Mesenchymal stem cell (in vitro differentiated cells and primary cell): ENCODE measurements around the gene PDGFRB.
A peak's percentile ranks its signal among the peaks of the same experiment; 100 is the strongest.

Source experiments
- DNase-seq: peaks from one replicate; pipeline ENCODE4 v3.0.0-alpha.2; 2013
- H2AFZ ChIP-seq: one replicate; pipeline ENCODE4 v1.6.1; 2013; ENCODE audit warnings: low read depth, mild to moderate bottlenecking, control low read depth, inconsistent platforms, low read length, moderate library complexity
- H2AK5ac ChIP-seq: 2 replicates; pipeline ENCODE4 v1.6.1; 2013; ENCODE audit warnings: low read length, moderate library complexity, mild to moderate bottlenecking, inconsistent platforms; ENCODE audit not compliant: severe bottlenecking
- H2BK120ac ChIP-seq: one replicate; pipeline ENCODE4 v1.6.1; 2013; ENCODE audit warnings: low read depth, mild to moderate bottlenecking, inconsistent platforms, low read length, moderate library complexity
- H2BK12ac ChIP-seq, 2 experiments: one replicate each; pipeline ENCODE4 v1.6.1; 2013; ENCODE audit warnings: inconsistent platforms in 2 of 2, low read length in 2 of 2, mild to moderate bottlenecking in 2 of 2, moderate library complexity in 2 of 2, control low read depth in 1 of 2
- H2BK15ac ChIP-seq: one replicate; pipeline ENCODE4 v1.6.1; 2013; ENCODE audit warnings: mild to moderate bottlenecking, low read depth, inconsistent platforms; ENCODE audit not compliant: poor library complexity, severe bottlenecking
- H2BK5ac ChIP-seq: 2 replicates; pipeline ENCODE4 v1.6.1; 2013; ENCODE audit warnings: low read depth, mild to moderate bottlenecking, low read length, control low read depth, inconsistent platforms; ENCODE audit not compliant: poor library complexity, severe bottlenecking
- H3K14ac ChIP-seq, 2 experiments: one replicate each; pipeline ENCODE4 v1.6.1; 2013; ENCODE audit warnings: inconsistent platforms in 2 of 2, low read length in 2 of 2, control low read depth in 1 of 2, mild to moderate bottlenecking in 1 of 2, moderate library complexity in 1 of 2
- H3K18ac ChIP-seq, 2 experiments: one replicate each; pipeline ENCODE4 v1.6.1; 2013; ENCODE audit warnings: inconsistent platforms in 2 of 2, low read length in 2 of 2, control low read depth in 1 of 2, low read depth in 1 of 2, mild to moderate bottlenecking in 1 of 2
- H3K23ac ChIP-seq, 2 experiments: one replicate each; pipeline ENCODE4 v1.6.1; 2013; ENCODE audit warnings: inconsistent platforms in 2 of 2, low read length in 2 of 2, mild to moderate bottlenecking in 2 of 2, moderate library complexity in 2 of 2, control low read depth in 1 of 2
- H3K27ac ChIP-seq: 2 replicates; pipeline ENCODE4 v1.5.1; 2013; ENCODE audit warnings: mild to moderate bottlenecking, moderate library complexity, low read length, control low read depth, inconsistent platforms; ENCODE audit not compliant: poor library complexity, severe bottlenecking
- H3K27me3 ChIP-seq, 2 experiments: 2 replicates each; pipeline versions ENCODE4 v1.6.1 to v1.7.0; 2013; ENCODE audit warnings: low read length in 2 of 2, mild to moderate bottlenecking in 2 of 2, moderate library complexity in 2 of 2, control low read depth in 1 of 2, inconsistent platforms in 1 of 2; ENCODE audit not compliant: control insufficient read depth in 1 of 2, insufficient read depth in 1 of 2
- H3K36me3 ChIP-seq, 2 experiments: 2 replicates each; pipeline versions ENCODE4 v1.6.1 to v1.7.0; 2013; ENCODE audit warnings: low read length in 2 of 2, control low read depth in 1 of 2, inconsistent platforms in 1 of 2, low read depth in 1 of 2, mild to moderate bottlenecking in 1 of 2; ENCODE audit not compliant: insufficient read depth in 2 of 2, control insufficient read depth in 1 of 2
- H3K4ac ChIP-seq, 2 experiments: one replicate each; pipeline ENCODE4 v1.6.1; 2013; ENCODE audit warnings: inconsistent platforms in 2 of 2, low read length in 2 of 2, mild to moderate bottlenecking in 2 of 2, moderate library complexity in 2 of 2, control low read depth in 1 of 2, low read depth in 1 of 2
- H3K4me1 ChIP-seq: 2 replicates; pipeline ENCODE4 v1.6.1; 2013; ENCODE audit warnings: low read depth, low read length, control low read depth; ENCODE audit not compliant: control insufficient read depth, insufficient read depth
- H3K4me2 ChIP-seq: 2 replicates; pipeline ENCODE4 v1.6.1; 2013; ENCODE audit warnings: low read length, mild to moderate bottlenecking, inconsistent platforms; ENCODE audit not compliant: poor library complexity, severe bottlenecking
- H3K4me3 ChIP-seq, 2 experiments: 2 replicates each; pipeline versions ENCODE4 v1.5.1 to v1.7.0; 2013; ENCODE audit warnings: low read length in 2 of 2, mild to moderate bottlenecking in 2 of 2, control low read depth in 1 of 2, low read depth in 1 of 2; ENCODE audit not compliant: insufficient read depth in 1 of 2
- H3K79me1 ChIP-seq: replicated peaks from 2 replicates; pipeline ENCODE4 v1.6.1; 2013; ENCODE audit warnings: mild to moderate bottlenecking, control low read depth, low read length, inconsistent platforms; ENCODE audit not compliant: poor library complexity, severe bottlenecking
- H3K9ac ChIP-seq: 2 replicates; pipeline ENCODE4 v1.7.0; 2013; ENCODE audit warnings: mild to moderate bottlenecking, low read length, moderate library complexity
- H3K9me3 ChIP-seq: 2 replicates; pipeline ENCODE4 v1.7.0; 2013; ENCODE audit warnings: mild to moderate bottlenecking, low read length; ENCODE audit not compliant: control insufficient read depth
- H4K8ac ChIP-seq: one replicate; pipeline ENCODE4 v1.6.1; 2013; ENCODE audit warnings: inconsistent platforms, mild to moderate bottlenecking, low read length, moderate library complexity
- H4K91ac ChIP-seq: one replicate; pipeline ENCODE4 v1.6.1; 2013; ENCODE audit warnings: mild to moderate bottlenecking, low read length, inconsistent platforms
- WGBS: methylation state at CpG from one replicate; pipeline ENCODE4 v1.1.7; 2013; ENCODE audit warnings: mixed read lengths; 5-methylcytosine and 5-hydroxymethylcytosine counted together

PDGFRB gene

DNA sequence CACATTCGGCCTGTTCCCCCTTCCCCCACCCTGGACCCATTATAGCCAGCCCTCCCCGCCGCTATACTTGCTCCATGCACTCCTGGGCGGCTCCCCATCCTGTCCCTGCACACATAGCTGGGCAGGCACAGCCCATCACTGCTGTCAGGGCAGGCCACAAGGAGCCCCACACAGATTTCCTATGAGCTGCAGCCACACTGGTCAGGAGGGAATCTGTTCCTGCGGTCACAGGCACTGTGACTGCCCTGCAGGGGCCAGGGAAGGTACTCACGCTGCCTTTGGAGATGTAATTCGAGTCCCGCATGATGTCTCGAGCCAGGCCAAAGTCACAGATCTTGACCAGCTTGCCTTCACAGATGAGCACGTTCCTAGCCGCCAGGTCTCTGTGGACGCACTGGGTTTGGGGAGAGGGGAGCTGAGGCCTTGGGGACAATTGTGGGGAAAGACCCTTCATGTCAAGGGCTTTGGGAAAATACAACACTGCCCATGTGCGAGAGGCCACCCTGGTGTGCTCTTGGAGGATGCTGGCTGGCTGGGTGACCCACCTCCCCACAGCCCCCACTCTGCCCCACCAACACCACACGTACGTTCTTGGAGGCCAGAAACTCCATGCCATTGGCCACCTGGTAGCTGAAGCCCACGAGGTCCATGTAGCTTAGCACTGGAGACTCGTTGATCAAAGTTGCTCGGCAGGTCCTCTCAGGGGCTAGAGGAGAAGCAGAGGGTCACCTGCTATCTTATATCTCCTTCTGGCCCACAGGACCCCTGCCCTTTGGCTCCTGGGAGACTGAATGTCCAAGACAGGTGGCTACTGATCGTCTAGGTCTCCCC, 34.8 kb downstream of the PDGFRB start:
- Histone ChIP-seq H3K79me1 (peaks cover 5% of the 10 kb centered on the region), H3K27ac (no peak overlapping the region), H3K4me1 (peaks cover 4% of the 10 kb centered on the region), H2AFZ (no peak overlapping the region), H2BK12ac (no peak overlapping the region), H2BK120ac (no peak overlapping the region), H2BK5ac (no peak overlapping the region), H3K23ac (no peak overlapping the region), H2AK5ac (no peak overlapping the region), H3K14ac (no peak overlapping the region), H3K9ac (no peak overlapping the region), H3K18ac (no peak overlapping the region), H4K91ac (no peak overlapping the region), H2BK15ac (no peak overlapping the region), H3K36me3 (peaks cover 93 to 97% of the 10 kb centered on the region in 2 experiments), H3K27me3 (no peaks in the 10 kb centered on the region), H3K4me3 (no peak overlapping the region), H3K4ac (no peak overlapping the region), H4K8ac (no peak overlapping the region), H3K9me3 (no peaks in the 10 kb centered on the region), H3K4me2 (no peak overlapping the region)
- 91% methylated on average over 19 of the region's 19 CpGs for WGBS
- DNase-seq, result no peak

DNA sequence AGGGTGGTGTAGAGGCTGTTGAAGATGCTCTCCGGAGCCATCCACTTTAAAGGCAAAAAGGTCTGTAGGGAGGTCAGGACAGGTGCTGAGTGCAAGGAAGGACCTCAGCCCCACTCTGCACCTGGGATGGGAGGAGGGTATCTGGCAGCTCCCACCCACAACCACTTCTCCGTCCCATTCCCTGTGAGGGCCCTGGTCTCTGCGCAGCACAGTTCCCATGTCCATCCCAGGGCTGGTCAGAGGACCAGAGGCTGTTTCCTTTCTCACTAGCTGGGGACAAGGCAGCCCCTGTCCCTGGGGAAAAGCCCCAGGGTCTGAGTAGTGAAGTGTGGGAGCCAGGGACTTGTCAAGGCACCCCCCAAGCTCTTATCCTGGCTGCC, 35.6 kb downstream of the PDGFRB start:
- Histone ChIP-seq H3K14ac (no peak overlapping the region), H3K79me1 (peaks cover 5% of the 10 kb centered on the region), H3K36me3 (peaks cover 93 to 97% of the 10 kb centered on the region in 2 experiments), H2AFZ (no peak overlapping the region), H3K4ac (no peak overlapping the region), H3K9ac (no peak overlapping the region), H2BK5ac (no peak overlapping the region), H3K9me3 (no peaks in the 10 kb centered on the region), H3K4me2 (no peak overlapping the region), H4K8ac (no peak overlapping the region), H3K4me1 (peaks cover 4% of the 10 kb centered on the region), H2BK15ac (no peak overlapping the region), H4K91ac (no peak overlapping the region), H3K4me3 (no peak overlapping the region), H3K23ac (no peak overlapping the region), H3K18ac (no peak overlapping the region), H2AK5ac (no peak overlapping the region), H2BK120ac (no peak overlapping the region), H3K27me3 (no peaks in the 10 kb centered on the region), H3K27ac (no peak overlapping the region), H2BK12ac (no peak overlapping the region)
- WGBS, result 100% methylated on average over 3 of the region's 3 CpGs
- no peak for DNase-seq

DNA sequence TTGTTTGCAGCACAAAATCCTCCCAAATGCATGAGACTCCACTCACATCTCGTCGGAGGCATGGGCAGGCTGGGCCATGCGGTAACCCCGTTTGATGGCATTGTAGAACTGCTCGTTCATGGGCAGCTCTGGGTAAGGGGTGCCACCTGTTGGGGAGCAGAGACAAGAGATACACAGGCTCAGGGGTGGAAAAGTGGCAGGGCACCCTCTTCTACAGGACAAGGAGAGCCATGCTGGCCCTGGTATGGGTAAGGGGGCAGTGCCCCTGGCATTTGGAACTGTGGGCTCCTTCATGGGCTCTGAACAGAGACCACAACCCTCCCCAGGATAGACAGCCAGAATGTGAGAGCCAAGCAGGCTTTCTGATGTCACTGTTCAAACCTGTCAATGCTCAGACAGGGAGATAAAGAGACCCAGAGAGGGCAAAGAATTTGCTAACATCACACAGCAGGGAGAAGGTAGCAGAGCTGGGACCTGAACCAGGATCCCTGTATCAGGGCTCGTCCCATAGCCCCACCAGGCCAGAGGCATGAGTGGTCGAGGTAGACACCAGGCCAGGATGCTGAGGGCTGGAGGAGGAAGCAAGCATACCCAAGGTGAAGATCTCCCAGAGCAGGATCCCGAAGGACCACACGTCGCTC, 36.1 kb downstream of the PDGFRB start:
- Histone ChIP-seq H4K91ac (no peak overlapping the region), H2BK12ac (no peak overlapping the region), H2AK5ac (no peak overlapping the region), H4K8ac (no peak overlapping the region), H3K9me3 (no peaks in the 10 kb centered on the region), H3K79me1 (peaks cover 5% of the 10 kb centered on the region), H3K14ac (no peak overlapping the region), H3K9ac (no peak overlapping the region), H2BK120ac (no peak overlapping the region), H2AFZ (no peak overlapping the region), H3K4me3 (no peak overlapping the region), H3K23ac (no peak overlapping the region), H3K27me3 (no peaks in the 10 kb centered on the region), H3K4ac (no peak overlapping the region), H3K4me1 (peaks cover 4% of the 10 kb centered on the region), H3K36me3 (peaks cover 93 to 98% of the 10 kb centered on the region in 2 experiments), H3K4me2 (no peak overlapping the region), H3K27ac (no peak overlapping the region), H2BK15ac (no peak overlapping the region), H3K18ac (no peak overlapping the region), H2BK5ac (no peak overlapping the region)
- no peak for DNase-seq
- 95% methylated on average over 10 of the region's 10 CpGs for WGBS

DNA sequence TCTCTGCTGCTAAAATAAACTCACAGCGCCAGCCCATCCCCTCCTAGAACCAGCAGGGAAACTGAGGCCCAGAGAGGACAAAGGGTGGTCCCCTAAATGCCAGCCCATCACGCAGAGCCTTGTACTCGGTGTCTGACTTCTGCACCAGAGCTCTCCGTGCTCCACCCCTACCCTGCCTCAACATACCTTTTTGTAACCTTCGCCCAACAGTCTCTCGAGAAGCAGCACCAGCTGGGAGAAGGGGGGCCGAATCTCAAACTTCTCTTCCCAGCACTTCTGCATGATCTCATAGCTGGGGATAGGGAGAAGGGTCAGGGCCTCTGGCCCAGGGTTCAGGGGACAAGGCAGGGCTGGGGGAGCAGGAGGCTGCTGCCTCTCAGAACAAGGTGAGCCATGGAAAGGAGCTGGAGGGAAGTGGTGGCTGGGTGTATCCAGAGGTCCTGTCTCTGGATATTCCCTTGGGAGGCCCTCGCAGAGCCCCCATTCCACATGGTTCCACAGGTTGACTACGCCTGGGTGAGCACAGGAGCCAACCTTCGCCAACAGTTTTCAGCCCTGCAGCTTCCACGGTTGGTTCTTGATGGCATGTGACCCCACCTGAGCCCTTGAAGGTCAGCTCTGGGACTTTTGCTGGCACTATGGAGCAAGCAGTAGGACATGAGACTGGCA, 37.0 kb downstream of the PDGFRB start:
- no peak overlapping the region for H2AFZ ChIP-seq
- no peak overlapping the region for H3K4me2 ChIP-seq
- H3K9me3 ChIP-seq, result no peaks in the 10 kb centered on the region
- peaks cover 93 to 98% of the 10 kb centered on the region in 2 experiments for H3K36me3 ChIP-seq
- H3K9ac ChIP-seq, result peak overlapping the region; percentile 7
- no peak overlapping the region for H4K8ac ChIP-seq
- H3K4me1 ChIP-seq, result peaks cover 4% of the 10 kb centered on the region
- H3K79me1 ChIP-seq, result peaks cover 5% of the 10 kb centered on the region
- H2BK120ac ChIP-seq, result no peak overlapping the region
- H2AK5ac ChIP-seq, result no peak overlapping the region
- H2BK15ac ChIP-seq, result no peak overlapping the region
- H3K4ac ChIP-seq, result no peak overlapping the region
- 91% methylated on average over 8 of the region's 11 CpGs for WGBS
- no peak overlapping the region for H3K27ac ChIP-seq
- H3K14ac ChIP-seq, result no peak overlapping the region
- H4K91ac ChIP-seq, result no peak overlapping the region
- H2BK5ac ChIP-seq, result no peak overlapping the region
- no peaks in the 10 kb centered on the region for H3K27me3 ChIP-seq
- no peak overlapping the region for H3K4me3 ChIP-seq
- H2BK12ac ChIP-seq, result no peak overlapping the region
- no peak overlapping the region for H3K18ac ChIP-seq
- DNase-seq, result no peak
- H3K23ac ChIP-seq, result no peak overlapping the region
